HG03520 (cell line): ENCODE results near the gene ZNF282.
"Not testable (repeated sequence)": the region's sequence is repeated elsewhere in the genome, so short reads cannot be mapped to it uniquely, and the experiment has no call there.

Source experiments
- ATAC-seq: cut with Tn5 transposase; IDR thresholded peaks from one replicate; pipeline ENCODE4 v1.9.1; 2021; ENCODE audit warnings: mild to moderate bottlenecking, moderate library complexity; ENCODE audit not compliant: unreplicated experiment

The ZNF282 gene

GRCh38 chr7:149223176-149223575, 27.8 kb downstream of the ZNF282 start:
- no peak for ATAC-seq

DNA sequence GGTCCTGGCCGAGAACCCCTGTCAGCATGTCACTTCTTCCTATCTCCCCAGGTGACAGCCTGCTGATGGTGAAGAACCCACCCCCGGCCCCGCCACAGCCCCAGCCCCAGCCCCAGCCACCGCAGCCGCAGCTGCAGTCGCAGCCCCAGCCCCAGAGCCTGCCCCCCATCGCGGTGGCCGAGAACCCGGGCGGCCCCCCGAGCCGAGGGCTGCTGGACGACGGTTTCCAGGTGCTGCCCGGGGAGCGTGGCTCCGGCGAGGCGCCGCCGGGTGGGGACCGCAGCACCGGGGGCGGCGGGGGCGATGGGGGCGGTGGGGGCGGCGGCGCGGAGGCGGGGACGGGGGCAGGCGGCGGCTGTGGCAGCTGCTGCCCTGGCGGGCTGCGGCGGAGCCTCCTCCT, 28.4 kb downstream of the ZNF282 start:
- ATAC-seq: no peak

DNA sequence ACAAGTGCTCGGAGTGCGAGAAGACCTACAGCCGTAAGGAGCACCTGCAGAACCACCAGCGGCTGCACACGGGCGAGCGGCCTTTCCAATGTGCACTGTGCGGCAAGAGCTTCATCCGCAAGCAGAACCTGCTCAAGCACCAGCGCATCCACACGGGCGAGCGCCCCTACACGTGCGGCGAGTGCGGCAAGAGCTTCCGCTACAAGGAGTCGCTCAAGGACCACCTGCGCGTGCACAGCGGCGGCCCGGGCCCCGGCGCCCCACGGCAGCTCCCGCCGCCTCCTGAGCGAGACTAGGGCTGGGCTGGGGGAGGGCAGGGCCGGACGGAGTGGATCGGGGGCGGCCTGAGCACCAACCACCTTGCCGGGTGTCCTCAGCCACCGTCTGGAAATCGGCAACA, 29.0 kb downstream of the ZNF282 start:
- ATAC-seq: no peak

GRCh38 chr7:149225106-149225505, 29.8 kb downstream of the ZNF282 start:
- no peak for ATAC-seq

DNA sequence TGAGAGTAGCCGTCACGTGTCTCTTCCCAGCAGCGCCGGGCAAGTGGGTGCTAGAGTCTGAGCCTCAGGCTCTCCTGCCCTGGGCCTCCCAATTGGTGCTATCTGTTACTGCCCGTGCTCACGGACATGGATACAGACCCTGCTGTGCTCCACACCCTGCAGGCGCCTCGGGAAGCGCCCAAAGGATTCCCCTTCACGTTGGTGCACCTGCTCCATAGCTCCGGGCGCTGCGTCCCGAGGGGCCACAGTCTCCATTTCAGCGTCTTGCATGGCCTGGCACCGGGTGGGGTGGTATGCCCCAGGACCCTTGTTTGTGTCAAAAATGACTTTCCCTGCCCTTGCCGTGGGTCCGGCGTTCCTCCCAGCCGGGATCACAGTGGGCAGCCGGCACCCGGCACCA, 30.3 kb downstream of the ZNF282 start:
- ATAC-seq: no peak

GRCh38 chr7:149226366-149226765, 31.0 kb downstream of the ZNF282 start:
- ATAC-seq: not testable (repeated sequence)

GRCh38 chr7:149226840-149227494, 31.6 kb downstream of the ZNF282 start:
- no peak for ATAC-seq

DNA sequence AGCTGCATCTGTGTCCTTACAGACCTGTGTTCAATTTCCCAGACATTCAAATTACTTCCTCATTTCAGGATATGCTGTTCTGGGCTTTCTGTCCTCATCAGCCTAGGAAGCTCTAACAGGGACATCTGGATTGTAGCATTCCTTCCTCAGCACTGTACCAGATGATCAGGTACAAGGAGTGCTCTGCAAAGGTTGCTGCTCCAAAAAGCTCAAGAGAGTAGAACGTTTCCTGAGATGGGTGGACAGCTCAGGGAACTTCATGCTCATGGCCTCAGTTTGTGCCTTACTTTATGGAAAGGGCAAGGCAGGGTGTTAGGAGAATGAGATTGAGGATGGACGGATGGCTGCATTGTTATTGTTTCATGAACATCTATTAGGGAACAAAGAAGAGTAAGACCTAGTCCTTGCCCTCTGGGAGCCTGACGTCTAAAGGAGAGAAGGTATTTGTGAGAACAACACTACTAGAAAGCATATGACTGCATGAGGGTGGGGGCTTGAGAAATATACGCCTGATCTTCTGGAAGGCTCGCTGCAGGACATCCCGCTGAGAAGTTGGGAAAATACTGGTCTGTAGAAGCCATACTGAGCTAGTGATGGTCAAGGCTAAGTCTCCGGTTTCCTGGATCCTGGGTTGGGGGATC, 33.6 kb downstream of the ZNF282 start:
- ATAC-seq: no peak

GRCh38 chr7:149229526-149229925, 34.2 kb downstream of the ZNF282 start:
- ATAC-seq: no peak

DNA sequence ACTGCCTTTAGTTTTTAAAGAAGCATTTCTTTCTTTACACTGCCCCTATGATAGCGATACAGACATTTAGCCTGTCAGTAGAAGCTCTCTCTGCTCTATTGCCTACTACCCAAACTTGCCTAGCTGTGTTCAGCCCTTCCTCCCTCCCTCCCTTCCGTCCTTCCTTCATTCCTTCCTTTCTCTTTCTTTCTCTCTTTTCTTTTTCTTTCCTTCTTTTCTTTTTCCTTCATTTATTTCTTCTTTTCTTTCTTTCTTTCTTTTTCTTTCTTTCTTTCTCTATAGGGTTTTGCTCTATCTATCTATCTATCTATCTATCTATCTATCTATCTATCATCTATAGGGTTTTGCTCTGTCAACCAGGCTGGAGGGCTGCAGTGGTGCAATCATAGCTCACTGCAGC, 37.0 kb downstream of the ZNF282 start:
- no peak for ATAC-seq

GRCh38 chr7:149233655-149234204, 38.4 kb downstream of the ZNF282 start:
- ATAC-seq: not testable (repeated sequence)

- no peak for ATAC-seq
These were observed 42.2 kb downstream of the ZNF282 start for GRCh38 chr7:149237502-149237901.

GRCh38 chr7:149238051-149238450, 42.7 kb downstream of the ZNF282 start:
- no peak for ATAC-seq

- ATAC-seq: peak; percentile 97
These were observed 44.2 kb downstream of the ZNF282 start, which contains the start of gene ZNF212 for GRCh38 chr7:149239345-149240143. Gene ZNF212, plus strand, starts transcription at chr7:149239651. Its CDS starts 128 bp downstream, at chr7:149239779.

GRCh38 chr7:149240637-149241036, 45.3 kb downstream of the ZNF282 start:
- ATAC-seq: no peak

DNA sequence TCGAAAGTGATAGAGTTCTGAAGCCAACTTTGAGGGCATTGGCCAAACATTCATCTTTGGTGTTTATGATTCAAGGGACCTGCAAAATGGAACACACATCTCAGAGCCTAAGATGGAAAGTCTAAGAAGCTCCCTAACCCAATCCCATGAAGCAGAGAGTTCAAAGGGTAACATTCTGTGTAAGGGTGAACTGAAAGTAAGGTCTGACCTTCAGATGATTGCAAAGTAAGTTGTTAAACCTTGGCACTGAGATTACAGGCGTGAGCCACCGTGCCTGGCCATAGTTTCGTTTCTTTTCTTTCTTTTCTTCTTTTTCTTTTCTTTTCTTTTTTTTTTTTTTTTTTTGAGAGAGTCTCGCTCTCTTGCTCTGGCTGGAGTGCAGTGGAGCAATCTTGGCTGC, 46.4 kb downstream of the ZNF282 start:
- ATAC-seq: no peak

DNA sequence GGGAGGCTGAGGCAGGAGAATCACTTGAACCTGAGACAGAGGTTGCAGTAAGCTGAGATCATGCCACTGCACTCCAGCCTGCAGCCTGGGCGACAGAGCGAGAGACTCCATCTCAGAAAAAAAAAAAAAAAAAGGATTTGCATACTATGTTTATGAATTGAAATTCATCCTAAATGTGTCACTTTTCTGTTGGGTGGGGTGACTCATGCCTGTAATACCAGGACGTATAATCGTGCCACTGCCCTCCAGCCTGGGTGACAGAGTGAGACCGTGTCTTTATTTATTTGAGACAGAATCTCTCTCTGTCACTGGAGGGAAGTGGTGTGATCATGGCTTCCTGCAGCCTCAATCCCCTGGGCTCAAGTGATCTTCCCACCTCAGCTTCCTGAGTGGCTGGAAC, 49.9 kb downstream of the ZNF282 start:
- no peak for ATAC-seq

DNA sequence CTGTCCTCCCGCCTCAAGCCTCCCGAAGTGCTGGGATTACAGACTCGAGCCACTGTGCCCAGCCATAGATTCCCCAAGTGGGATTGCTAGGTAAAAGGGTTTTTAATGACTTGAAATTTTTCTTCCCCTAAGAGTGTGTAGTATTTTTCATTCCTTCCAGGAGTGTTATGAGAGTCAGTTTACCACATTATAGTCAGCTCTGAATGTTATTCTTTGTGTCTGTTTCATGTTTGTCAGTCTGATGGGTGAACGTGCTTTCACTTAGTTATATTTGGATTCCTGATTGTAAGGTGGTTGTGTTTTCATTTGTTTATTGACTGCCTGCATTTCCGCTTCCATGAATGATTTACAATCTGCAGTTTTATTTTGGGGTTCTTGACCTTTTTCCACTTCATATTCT, 50.4 kb downstream of the ZNF282 start:
- ATAC-seq: no peak

- no peak for ATAC-seq
These were observed 53.4 kb downstream of the ZNF282 start for GRCh38 chr7:149248777-149249176.

- ATAC-seq: not testable (repeated sequence)
These were observed 54.8 kb downstream of the ZNF282 start for GRCh38 chr7:149250151-149250550.

DNA sequence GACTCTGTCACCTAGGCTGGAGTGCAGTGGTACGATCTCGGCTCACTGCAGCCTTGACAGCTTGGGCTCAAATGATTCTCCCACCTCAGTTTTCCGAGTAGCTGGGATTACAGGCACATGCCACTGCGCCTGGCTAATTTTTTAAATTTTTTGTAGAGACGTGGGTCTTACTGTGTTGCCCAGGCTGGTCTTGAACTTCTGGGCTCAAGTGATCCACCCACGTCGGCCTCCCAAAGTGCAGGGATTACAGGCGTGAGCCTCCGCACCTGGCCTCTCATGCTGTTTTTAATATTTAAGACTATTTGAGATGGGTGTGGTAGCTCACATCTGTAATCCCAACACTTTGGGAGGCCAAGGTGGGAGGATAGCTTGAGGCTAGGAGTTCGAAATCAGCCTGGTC, 56.2 kb downstream of the ZNF282 start:
- not testable (repeated sequence) for ATAC-seq

GRCh38 chr7:149252378-149252777, 57.0 kb downstream of the ZNF282 start:
- ATAC-seq: no peak
